ENCODE results near the gene EIF3I.

DNA sequence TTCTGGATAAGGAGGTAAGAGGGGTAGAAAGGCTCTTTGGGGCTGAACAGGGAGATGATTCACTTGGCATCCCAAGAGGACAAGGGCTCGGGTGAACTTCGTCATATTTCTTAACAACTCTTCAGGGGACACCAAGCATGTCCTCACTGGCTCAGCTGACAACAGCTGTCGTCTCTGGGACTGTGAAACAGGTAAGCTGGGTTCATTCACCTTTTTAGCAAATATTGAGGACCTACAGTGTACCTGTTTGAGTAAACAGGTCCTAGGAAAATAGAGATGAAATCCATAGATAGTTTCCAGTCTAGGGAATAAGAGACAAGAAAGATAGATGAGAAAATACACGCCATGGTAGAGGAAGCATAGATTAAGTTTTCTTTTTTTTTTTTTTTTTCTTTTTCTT is 2.1 kb downstream of the EIF3I start:
- no peak for TF ChIP-seq POLR2A (IDR thresholded peaks at IDR 0.05)
- no peak for TF ChIP-seq CTCF (IDR thresholded peaks at IDR 0.05)

Measured in tibial nerve (tissue), 3 donors.